ENCODE results near the gene ZNF319. TPM values are rescaled to one million over a fixed set of nuclear protein-coding genes. Genes with fewer than 3 reads are reported as not detected.

ZNF319 gene
- polyA plus RNA-seq, 1 donor (not counting 4 experiments of a cell fraction or from before 2014, with no cell fraction given), result 3.3 TPM

DNA sequence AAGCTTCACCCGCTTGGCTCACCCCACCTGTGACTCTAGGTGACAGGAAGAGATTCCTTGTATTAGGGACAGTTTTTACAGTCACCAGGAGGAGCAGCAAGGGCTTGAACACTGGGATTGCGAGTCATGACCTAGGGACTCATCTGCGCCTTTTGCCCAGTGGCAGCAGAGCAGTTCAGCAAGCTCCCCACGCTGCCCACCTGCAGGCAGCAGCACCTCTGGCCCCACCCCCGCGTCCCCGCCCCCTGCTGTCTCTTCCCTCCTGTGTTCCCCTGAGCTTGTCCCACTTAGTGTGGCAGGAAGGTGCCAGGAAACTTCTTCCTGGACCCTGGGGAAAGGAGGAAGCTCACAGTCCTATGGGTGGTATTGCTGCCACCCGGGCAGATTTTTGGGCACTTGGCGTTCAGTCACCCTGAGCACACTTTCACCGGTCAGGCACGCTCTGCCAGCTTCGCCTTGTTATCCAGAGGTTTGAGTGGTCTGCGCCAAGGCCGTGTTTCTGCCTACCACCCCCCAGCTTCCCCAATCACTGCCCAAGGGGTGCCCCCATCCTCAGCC, 33.7 kb upstream of the ZNF319 start:
- TF ChIP-seq, protein P1, sequence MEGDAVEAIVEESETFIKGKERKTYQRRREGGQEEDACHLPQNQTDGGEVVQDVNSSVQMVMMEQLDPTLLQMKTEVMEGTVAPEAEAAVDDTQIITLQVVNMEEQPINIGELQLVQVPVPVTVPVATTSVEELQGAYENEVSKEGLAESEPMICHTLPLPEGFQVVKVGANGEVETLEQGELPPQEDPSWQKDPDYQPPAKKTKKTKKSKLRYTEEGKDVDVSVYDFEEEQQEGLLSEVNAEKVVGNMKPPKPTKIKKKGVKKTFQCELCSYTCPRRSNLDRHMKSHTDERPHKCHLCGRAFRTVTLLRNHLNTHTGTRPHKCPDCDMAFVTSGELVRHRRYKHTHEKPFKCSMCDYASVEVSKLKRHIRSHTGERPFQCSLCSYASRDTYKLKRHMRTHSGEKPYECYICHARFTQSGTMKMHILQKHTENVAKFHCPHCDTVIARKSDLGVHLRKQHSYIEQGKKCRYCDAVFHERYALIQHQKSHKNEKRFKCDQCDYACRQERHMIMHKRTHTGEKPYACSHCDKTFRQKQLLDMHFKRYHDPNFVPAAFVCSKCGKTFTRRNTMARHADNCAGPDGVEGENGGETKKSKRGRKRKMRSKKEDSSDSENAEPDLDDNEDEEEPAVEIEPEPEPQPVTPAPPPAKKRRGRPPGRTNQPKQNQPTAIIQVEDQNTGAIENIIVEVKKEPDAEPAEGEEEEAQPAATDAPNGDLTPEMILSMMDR (optimal IDR thresholded peaks at IDR 0.05 in 1 of 3, IDR thresholded peaks at IDR 0.05 in 1 of 3, conservative IDR thresholded peaks at IDR 0.05 in 1 of 3; ENCODE audit: extremely low read depth in 1 of 3, insufficient read depth in 2 of 3, low read length in 3 of 3), result no peak
- TF ChIP-seq EZH2 (IDR thresholded peaks at IDR 0.05; ENCODE audit: low read length), result no peak
- H3K9ac ChIP-seq (ENCODE audit: control insufficient read depth, extremely low read depth, insufficient read depth, low read length), result no peak overlapping the region
- no peak for FAIRE-seq
- H3K4me1 ChIP-seq (ENCODE audit: control insufficient read depth, extremely low read depth, insufficient read depth, low read length), result no peaks in the 10 kb centered on the region
- no peak overlapping the region for H3K4me3 ChIP-seq (ENCODE audit: control insufficient read depth in 2 of 3, extremely low read depth in 1 of 3, insufficient read depth in 2 of 3, low read depth in 1 of 3, low read length in 3 of 3)
- H2AFZ ChIP-seq (ENCODE audit: control insufficient read depth, low read length), result no peak overlapping the region
- no peaks in the 10 kb centered on the region for H3K9me3 ChIP-seq (ENCODE audit: control insufficient read depth, low read depth, low read length)
- DNase-seq (ENCODE audit: low read depth, low spot score), result no peak
- no peaks in the 10 kb centered on the region for H3K9me1 ChIP-seq (ENCODE audit: control insufficient read depth, extremely low read depth, insufficient read depth, low read length)
- no peaks in the 10 kb centered on the region for H3K79me2 ChIP-seq (ENCODE audit: control insufficient read depth, insufficient read depth, low read length)
- H3K27me3 ChIP-seq (ENCODE audit: control insufficient read depth, extremely low read depth, insufficient read depth, low read length), result no peaks in the 10 kb centered on the region
- no peak overlapping the region for H3K27ac ChIP-seq (ENCODE audit: control insufficient read depth, insufficient read depth, low read length)
- H3K36me3 ChIP-seq (ENCODE audit: control insufficient read depth in 2 of 2, extremely low read depth in 1 of 2, insufficient read depth in 2 of 2, low read length in 2 of 2), result peaks cover 0 to 4% of the 10 kb centered on the region in 2 experiments
- dilution Hi-C loops (cut with MboI; ENCODE audit: extremely low pct_ligation_motif_present, low sequenced_read_pairs), result no loop called here
- H3K4me2 ChIP-seq (ENCODE audit: control insufficient read depth, extremely low read depth, insufficient read depth, low read depth, low read length), result no peak overlapping the region
- H4K20me1 ChIP-seq (ENCODE audit: control insufficient read depth, extremely low read depth, insufficient read depth, low read length), result no peaks in the 10 kb centered on the region

DNA sequence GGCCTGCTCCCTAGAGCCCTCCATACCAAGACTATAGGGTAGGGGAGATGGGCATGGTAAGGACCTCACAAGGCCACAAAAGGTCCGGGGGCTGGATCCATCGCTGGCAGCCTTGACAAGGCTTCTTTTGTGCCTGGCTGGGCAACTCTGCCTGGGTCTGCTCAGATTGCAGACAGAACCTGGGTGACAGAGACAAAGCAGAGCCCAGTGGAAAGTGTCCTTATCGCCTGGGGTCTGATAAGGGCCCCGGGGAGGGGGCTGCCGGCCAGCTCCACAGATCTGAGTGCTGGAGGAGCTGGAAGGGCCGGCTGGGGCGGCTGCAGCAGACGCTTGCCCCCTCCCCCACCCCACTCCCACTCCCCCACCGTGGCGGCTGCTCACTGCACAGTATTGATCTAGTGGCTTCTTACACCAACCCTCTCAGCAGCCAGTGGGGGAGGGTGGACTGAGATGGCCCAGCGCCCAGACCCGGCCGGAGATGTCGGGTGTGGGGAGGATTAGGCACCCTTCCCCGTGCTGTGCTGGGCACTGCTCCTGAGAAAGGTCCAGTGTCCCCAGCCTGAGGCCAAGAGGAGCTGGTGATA, 32.3 kb upstream of the ZNF319 start:
- no peaks in the 10 kb centered on the region for H3K9me3 ChIP-seq (ENCODE audit: control insufficient read depth, low read depth, low read length)
- H3K79me2 ChIP-seq (ENCODE audit: control insufficient read depth, insufficient read depth, low read length), result no peaks in the 10 kb centered on the region
- no peaks in the 10 kb centered on the region for H4K20me1 ChIP-seq (ENCODE audit: control insufficient read depth, extremely low read depth, insufficient read depth, low read length)
- no peak overlapping the region for H3K4me3 ChIP-seq (ENCODE audit: control insufficient read depth in 2 of 3, extremely low read depth in 1 of 3, insufficient read depth in 2 of 3, low read depth in 1 of 3, low read length in 3 of 3)
- no peak overlapping the region for H3K9ac ChIP-seq (ENCODE audit: control insufficient read depth, extremely low read depth, insufficient read depth, low read length)
- no peak overlapping the region for H3K27ac ChIP-seq (ENCODE audit: control insufficient read depth, insufficient read depth, low read length)
- TF ChIP-seq, protein P1 (optimal IDR thresholded peaks at IDR 0.05 in 1 of 3, IDR thresholded peaks at IDR 0.05 in 1 of 3, conservative IDR thresholded peaks at IDR 0.05 in 1 of 3; ENCODE audit: extremely low read depth in 1 of 3, insufficient read depth in 2 of 3, low read length in 3 of 3), result no peak
- TF ChIP-seq EZH2 (IDR thresholded peaks at IDR 0.05; ENCODE audit: low read length), result no peak
- DNase-seq (ENCODE audit: low read depth, low spot score) (no peak), FAIRE-seq (no peak)
- no peaks in the 10 kb centered on the region for H3K4me1 ChIP-seq (ENCODE audit: control insufficient read depth, extremely low read depth, insufficient read depth, low read length)
- dilution Hi-C loops (cut with MboI; ENCODE audit: extremely low pct_ligation_motif_present, low sequenced_read_pairs), result no loop called here
- H3K36me3 ChIP-seq (ENCODE audit: control insufficient read depth in 2 of 2, extremely low read depth in 1 of 2, insufficient read depth in 2 of 2, low read length in 2 of 2), result peaks cover 0 to 3% of the 10 kb centered on the region in 2 experiments
- no peak overlapping the region for H2AFZ ChIP-seq (ENCODE audit: control insufficient read depth, low read length)
- no peaks in the 10 kb centered on the region for H3K27me3 ChIP-seq (ENCODE audit: control insufficient read depth, extremely low read depth, insufficient read depth, low read length)
- H3K9me1 ChIP-seq (ENCODE audit: control insufficient read depth, extremely low read depth, insufficient read depth, low read length), result no peaks in the 10 kb centered on the region
- no peak overlapping the region for H3K4me2 ChIP-seq (ENCODE audit: control insufficient read depth, extremely low read depth, insufficient read depth, low read depth, low read length)

All from keratinocyte (primary cell).